SKM-1 treated with dmso at 0.1 percent for 144 hours (cell line): ENCODE measurements around the gene ARID2.
A peak's percentile ranks its signal among the peaks of the same experiment; 100 is the strongest.

Source experiments
- DNase-seq: peaks from one replicate; lab custom pipeline; 2025; ENCODE audit not compliant: unreplicated experiment; lab: John Stamatoyannopoulos, UW

ARID2 gene

GRCh38 chr12:45718306-45718705, 11.2 kb upstream of the ARID2 start:
- no peak for DNase-seq

- DNase-seq, result no peak
Measured at GRCh38 chr12:45720069-45720468, 9.4 kb upstream of the ARID2 start.

GRCh38 chr12:45721369-45721768, 8.1 kb upstream of the ARID2 start:
- DNase-seq, result no peak

- DNase-seq, result no peak
Measured at GRCh38 chr12:45721954-45722353, 7.6 kb upstream of the ARID2 start.

- DNase-seq, result no peak
Measured at GRCh38 chr12:45725631-45726602, 3.6 kb upstream of the ARID2 start.

- no peak for DNase-seq
Measured at GRCh38 chr12:45726603-45727300, 2.8 kb upstream of the ARID2 start.

GRCh38 chr12:45727301-45727979, 2.1 kb upstream of the ARID2 start:
- peak; percentile 91 for DNase-seq

- no peak for DNase-seq
Measured at GRCh38 chr12:45727980-45728629, 1.4 kb upstream of the ARID2 start.

GRCh38 chr12:45728630-45729232, 775 bp upstream of the ARID2 start:
- DNase-seq, result peak; percentile 77

- DNase-seq, result no peak
Measured at GRCh38 chr12:45730084-45730347, 510 bp downstream of the ARID2 start.

GRCh38 chr12:45730348-45731189, 1.1 kb downstream of the ARID2 start:
- DNase-seq, result no peak

GRCh38 chr12:45731190-45731775, 1.8 kb downstream of the ARID2 start:
- DNase-seq, result no peak

- no peak for DNase-seq
Measured at GRCh38 chr12:45732250-45732649, 2.7 kb downstream of the ARID2 start.

- no peak for DNase-seq
Measured at GRCh38 chr12:45732936-45733335, 3.4 kb downstream of the ARID2 start.

- DNase-seq, result no peak
Measured at GRCh38 chr12:45737638-45738037, 8.1 kb downstream of the ARID2 start.

- no peak for DNase-seq
Measured at GRCh38 chr12:45742590-45742989, 13.1 kb downstream of the ARID2 start.

- no peak for DNase-seq
Measured at GRCh38 chr12:45743247-45743646, 13.7 kb downstream of the ARID2 start.

- peak; percentile 3 for DNase-seq
Measured at GRCh38 chr12:45745861-45746277, 16.4 kb downstream of the ARID2 start.

GRCh38 chr12:45756666-45757065, 27.2 kb downstream of the ARID2 start:
- DNase-seq, result no peak

GRCh38 chr12:45757172-45757571, 27.7 kb downstream of the ARID2 start:
- no peak for DNase-seq
